ENCODE measurements around the gene DHCR7.

- no peak for TF ChIP-seq EZH2 (IDR thresholded peaks at IDR 0.05; ENCODE audit: borderline replicate concordance)
- TF ChIP-seq, protein P1, sequence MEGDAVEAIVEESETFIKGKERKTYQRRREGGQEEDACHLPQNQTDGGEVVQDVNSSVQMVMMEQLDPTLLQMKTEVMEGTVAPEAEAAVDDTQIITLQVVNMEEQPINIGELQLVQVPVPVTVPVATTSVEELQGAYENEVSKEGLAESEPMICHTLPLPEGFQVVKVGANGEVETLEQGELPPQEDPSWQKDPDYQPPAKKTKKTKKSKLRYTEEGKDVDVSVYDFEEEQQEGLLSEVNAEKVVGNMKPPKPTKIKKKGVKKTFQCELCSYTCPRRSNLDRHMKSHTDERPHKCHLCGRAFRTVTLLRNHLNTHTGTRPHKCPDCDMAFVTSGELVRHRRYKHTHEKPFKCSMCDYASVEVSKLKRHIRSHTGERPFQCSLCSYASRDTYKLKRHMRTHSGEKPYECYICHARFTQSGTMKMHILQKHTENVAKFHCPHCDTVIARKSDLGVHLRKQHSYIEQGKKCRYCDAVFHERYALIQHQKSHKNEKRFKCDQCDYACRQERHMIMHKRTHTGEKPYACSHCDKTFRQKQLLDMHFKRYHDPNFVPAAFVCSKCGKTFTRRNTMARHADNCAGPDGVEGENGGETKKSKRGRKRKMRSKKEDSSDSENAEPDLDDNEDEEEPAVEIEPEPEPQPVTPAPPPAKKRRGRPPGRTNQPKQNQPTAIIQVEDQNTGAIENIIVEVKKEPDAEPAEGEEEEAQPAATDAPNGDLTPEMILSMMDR (IDR thresholded peaks at IDR 0.05; ENCODE audit: poor library complexity), result no peak
Measured at GRCh38 chr11:71431271-71431670, 16.9 kb downstream of the DHCR7 start.

All from hepatocyte (in vitro differentiated cells).